Colonic mucosa (tissue), 4 donors: ENCODE results near the gene CADM2. TPM values are rescaled to one million over a fixed set of nuclear protein-coding genes. Genes with fewer than 3 reads are reported as not detected.

Experiments used
- DNase-seq: peaks from one replicate; pipeline ENCODE4 v3.0.0-alpha.2; 2020
- H3K27ac ChIP-seq: fragments of 200-600 bp; one replicate; pipeline ENCODE4 v1.8.0; 2021
- H3K27me3 ChIP-seq: fragments of 200-600 bp; one replicate; pipeline ENCODE4 v1.8.0; 2021
- H3K36me3 ChIP-seq: fragments of 200-600 bp; one replicate; pipeline ENCODE4 v1.8.0; 2021
- H3K4me1 ChIP-seq: fragments of 200-600 bp; one replicate; pipeline ENCODE4 v1.8.0; 2021; ENCODE audit warnings: mild to moderate bottlenecking
- H3K4me3 ChIP-seq: fragments of 200-600 bp; one replicate; pipeline ENCODE4 v1.8.0; 2021
- H3K9ac ChIP-seq, 2 donors: one replicate each; pipeline ENCODE4 v1.7.0; 2013; ENCODE audit warnings: control low read depth in 2 of 2, low read depth in 2 of 2, low read length in 2 of 2
- H3K9me3 ChIP-seq: fragments of 200-600 bp; one replicate; pipeline ENCODE4 v1.8.0; 2021
- CTCF ChIP-seq: fragments of 200-600 bp; IDR thresholded peaks from one replicate; pipeline ENCODE4 v1.8.0; 2022; ENCODE audit warnings: antibody characterized with exemption, mild to moderate bottlenecking
- intact Hi-C: fragments of 100-400 bp; cut with DNase I; formaldehyde crosslinking; loops from one replicate; pipeline ENCODE4 v1.14.1; 2022
- total RNA-seq, 2 donors: library from RNA; stranded (reverse); fragmentation: NEBNext Ultra II Directional in 1 of 2; extraction: Animal tissue kit (Norgen Biotek cat#: 25700) in 1 of 2; gene quantifications; one replicate each; pipeline ENCODE4 v1.2.1, GENCODE V29; 2021
- donor health status: healthy.
- donor health status: DM: no; HTN: no; CAD: no.
- donor health status: DM: no; HTN: no; CAD: no.

The CADM2 gene
- total RNA-seq, 2 donors from 2014 or later = 1.2 to 2.8 TPM

- H3K36me3 ChIP-seq = no peaks in the 10 kb centered on the region
- H3K4me3 ChIP-seq = no peak overlapping the region
- H3K27me3 ChIP-seq = no peaks in the 10 kb centered on the region
- intact Hi-C loops = no loop called here
- no peaks in the 10 kb centered on the region for H3K9me3 ChIP-seq
- DNase-seq = no peak
- H3K27ac ChIP-seq = no peak overlapping the region
- H3K9ac ChIP-seq = no peak overlapping the region
- H3K4me1 ChIP-seq = no peaks in the 10 kb centered on the region
- TF ChIP-seq CTCF = no peak
Observed at GRCh38 chr3:85571835-85572234, 613.0 kb downstream of the CADM2 start.

- H3K9ac ChIP-seq = no peak overlapping the region
- no peaks in the 10 kb centered on the region for H3K9me3 ChIP-seq
- intact Hi-C loops = no loop called here
- DNase-seq = no peak
- H3K4me3 ChIP-seq = no peak overlapping the region
- TF ChIP-seq CTCF = no peak
- H3K4me1 ChIP-seq = no peaks in the 10 kb centered on the region
- no peaks in the 10 kb centered on the region for H3K36me3 ChIP-seq
- no peaks in the 10 kb centered on the region for H3K27me3 ChIP-seq
- H3K27ac ChIP-seq = no peak overlapping the region
Observed at GRCh38 chr3:85572426-85572825, 613.6 kb downstream of the CADM2 start.

- no peaks in the 10 kb centered on the region for H3K36me3 ChIP-seq
- intact Hi-C loops = no loop called here
- H3K4me1 ChIP-seq = no peaks in the 10 kb centered on the region
- no peak for DNase-seq
- H3K27me3 ChIP-seq = no peaks in the 10 kb centered on the region
- no peak for TF ChIP-seq CTCF
- no peak overlapping the region for H3K4me3 ChIP-seq
- no peak overlapping the region for H3K9ac ChIP-seq
- H3K9me3 ChIP-seq = no peaks in the 10 kb centered on the region
- H3K27ac ChIP-seq = no peak overlapping the region
Observed at GRCh38 chr3:85572978-85573377, 614.2 kb downstream of the CADM2 start.

GRCh38 chr3:85574006-85574705, 615.4 kb downstream of the CADM2 start:
- no peak for TF ChIP-seq CTCF
- no peak overlapping the region for H3K27ac ChIP-seq
- H3K36me3 ChIP-seq = no peaks in the 10 kb centered on the region
- intact Hi-C loops = no loop called here
- H3K4me1 ChIP-seq = no peaks in the 10 kb centered on the region
- H3K9ac ChIP-seq = no peak overlapping the region
- no peak for DNase-seq
- no peaks in the 10 kb centered on the region for H3K9me3 ChIP-seq
- no peaks in the 10 kb centered on the region for H3K27me3 ChIP-seq
- no peak overlapping the region for H3K4me3 ChIP-seq

GRCh38 chr3:85576091-85576690, 617.4 kb downstream of the CADM2 start:
- DNase-seq = peak; percentile 45
- intact Hi-C loops = loop anchor here (5.0 kb wide), 1 partner anchor 1029 kb away; no protein-coding TSS in a partner anchor
- H3K4me1 ChIP-seq = no peaks in the 10 kb centered on the region
- H3K4me3 ChIP-seq = no peak overlapping the region
- no peaks in the 10 kb centered on the region for H3K9me3 ChIP-seq
- peak; percentile 89 for TF ChIP-seq CTCF
- H3K9ac ChIP-seq = no peak overlapping the region
- no peaks in the 10 kb centered on the region for H3K36me3 ChIP-seq
- H3K27me3 ChIP-seq = no peaks in the 10 kb centered on the region
- H3K27ac ChIP-seq = no peak overlapping the region
